ENCODE results near the gene YJEFN3. TPM values are rescaled to one million over a fixed set of nuclear protein-coding genes. Genes with fewer than 3 reads are reported as not detected.

YJEFN3 gene
- total RNA-seq, 1 donor from 2014 or later = 2.6 TPM

GRCh38 chr19:19582471-19582870, 53.8 kb downstream of the YJEFN3 start:
- H3K4me1 Mint-ChIP-seq = peaks cover 16% of the 10 kb centered on the region
- Histone ChIP-seq H2AFZ (replicated peaks) (no peak overlapping the region), H3K4me1 (peaks cover 15% of the 10 kb centered on the region), H3K9me3 (ENCODE audit: low read depth) (no peaks in the 10 kb centered on the region), H3K4me3 (no peak overlapping the region), H3F3A (ENCODE audit: low read depth) (peaks cover 6% of the 10 kb centered on the region), H3K27me3 (no peaks in the 10 kb centered on the region), H3K9ac (no peak overlapping the region), H3K36me3 (no peaks in the 10 kb centered on the region), H3K79me2 (ENCODE audit: low read depth) (no peaks in the 10 kb centered on the region), H3K4me2 (no peak overlapping the region), H4K20me1 (ENCODE audit: low read depth) (no peaks in the 10 kb centered on the region), H3K27ac (no peak overlapping the region)
- H3K36me3 Mint-ChIP-seq = peaks cover 5% of the 10 kb centered on the region
- no peak for DNase-seq (ENCODE audit: low spot score)
- no peak overlapping the region for H3K4me3 Mint-ChIP-seq
- peaks cover 2% of the 10 kb centered on the region for H3K27me3 Mint-ChIP-seq (ENCODE audit: insufficient read depth, low read depth)
- no peak for TF ChIP-seq EZH2phosphoT487 (IDR thresholded peaks at IDR 0.05)
- TF ChIP-seq CTCF (IDR thresholded peaks at IDR 0.05) = no peak
- no peak for TF ChIP-seq EZH2 (IDR thresholded peaks at IDR 0.05)
- H3K27ac Mint-ChIP-seq = no peak overlapping the region
- H3K9me3 Mint-ChIP-seq = no peaks in the 10 kb centered on the region

- Histone ChIP-seq H3K36me3 (no peaks in the 10 kb centered on the region), H3K27ac (no peak overlapping the region), H3K79me2 (ENCODE audit: low read depth) (no peaks in the 10 kb centered on the region), H3K9ac (no peak overlapping the region), H4K20me1 (ENCODE audit: low read depth) (no peaks in the 10 kb centered on the region), H3K4me2 (no peak overlapping the region), H2AFZ (replicated peaks) (no peak overlapping the region), H3K27me3 (no peaks in the 10 kb centered on the region), H3K4me3 (no peak overlapping the region), H3K4me1 (peaks cover 15% of the 10 kb centered on the region), H3K9me3 (ENCODE audit: low read depth) (no peaks in the 10 kb centered on the region), H3F3A (ENCODE audit: low read depth) (peaks cover 6% of the 10 kb centered on the region)
- no peak for DNase-seq (ENCODE audit: low spot score)
- TF ChIP-seq CTCF (IDR thresholded peaks at IDR 0.05) (no peak), EZH2 (IDR thresholded peaks at IDR 0.05) (no peak), EZH2phosphoT487 (IDR thresholded peaks at IDR 0.05) (no peak)
- no peaks in the 10 kb centered on the region for H3K9me3 Mint-ChIP-seq
- H3K27ac Mint-ChIP-seq = no peak overlapping the region
- H3K4me1 Mint-ChIP-seq = peaks cover 15% of the 10 kb centered on the region
- H3K27me3 Mint-ChIP-seq (ENCODE audit: insufficient read depth, low read depth) = peaks cover 4% of the 10 kb centered on the region
- H3K36me3 Mint-ChIP-seq = peaks cover 7% of the 10 kb centered on the region
- no peak overlapping the region for H3K4me3 Mint-ChIP-seq
Observed at GRCh38 chr19:19584356-19584755, 55.6 kb downstream of the YJEFN3 start.

Other genes starting within 250 kb of the YJEFN3 start
- 46.1 and 46.9 TPM in 2 replicates for gene SUGP1, start 208.4 kb upstream of the YJEFN3 start, total RNA-seq (ENCODE audit: low replicate concordance)
- 35.0 and 47.3 TPM in 2 replicates for gene MAU2, start 208.1 kb upstream of the YJEFN3 start, total RNA-seq (ENCODE audit: low replicate concordance)
- 37.9 and 49.8 TPM in 2 replicates for gene GATAD2A, start 123.2 kb upstream of the YJEFN3 start, total RNA-seq (ENCODE audit: low replicate concordance)
- 4.6 and 7.0 TPM in 2 replicates for gene TSSK6, start 13.4 kb upstream of the YJEFN3 start, total RNA-seq (ENCODE audit: low replicate concordance)
- 78.6 and 108 TPM in 2 replicates for gene NDUFA13, start 12.7 kb upstream of the YJEFN3 start, total RNA-seq (ENCODE audit: low replicate concordance)
- gene CILP2, start 9.4 kb downstream of the YJEFN3 start, total RNA-seq (ENCODE audit: low replicate concordance) = 1.0 and 3.3 TPM in 2 replicates
- 3.2 and 4.8 TPM in 2 replicates for gene PBX4, start 89.8 kb downstream of the YJEFN3 start, total RNA-seq (ENCODE audit: low replicate concordance)
- gene LPAR2, start 99.3 kb downstream of the YJEFN3 start, total RNA-seq (ENCODE audit: low replicate concordance) = 21.2 and 64.8 TPM in 2 replicates
- 6.4 and 7.9 TPM in 2 replicates for gene GMIP, start 114.7 kb downstream of the YJEFN3 start, total RNA-seq (ENCODE audit: low replicate concordance)
- 19.2 and 181 TPM in 2 replicates for gene ATP13A1, start 134.8 kb downstream of the YJEFN3 start, total RNA-seq (ENCODE audit: low replicate concordance)
- gene ZNF101, start 139.9 kb downstream of the YJEFN3 start, total RNA-seq (ENCODE audit: low replicate concordance) = 22.6 and 29.5 TPM in 2 replicates
- 14.4 and 21.0 TPM in 2 replicates for gene ZNF14, start 204.2 kb downstream of the YJEFN3 start, total RNA-seq (ENCODE audit: low replicate concordance)